Right cardiac atrium (tissue), 5 donors: Measurements from ENCODE around the gene ZSWIM4. TPM values are rescaled to one million over a fixed set of nuclear protein-coding genes. Genes with fewer than 3 reads are reported as not detected.

Source experiments
- ATAC-seq, 2 donors: fragments of 200-7000 bp; cut with Tn5 transposase; one replicate each; pipeline versions ENCODE4 v1.8.0 to v1.9.1; 2020; ENCODE audit warnings: moderate library complexity in 2 of 2, mild to moderate bottlenecking in 1 of 2
- DNase-seq, 3 donors: peaks; one replicate each; pipeline ENCODE4 v3.0.0-alpha.2; 2020
- H3K27ac ChIP-seq: one replicate; pipeline ENCODE4 v1.5.1; 2013; ENCODE audit warnings: mild to moderate bottlenecking, low read length, control low read depth, moderate library complexity
- H3K27me3 ChIP-seq: one replicate; pipeline ENCODE4 v1.6.1; 2013; ENCODE audit not compliant: control insufficient read depth, insufficient read depth
- H3K4me1 ChIP-seq: one replicate; pipeline ENCODE4 v1.6.1; 2013; ENCODE audit warnings: low read length; ENCODE audit not compliant: control insufficient read depth, insufficient read depth
- H3K4me3 ChIP-seq: one replicate; pipeline ENCODE4 v1.5.1; 2013; ENCODE audit warnings: low read length, control low read depth
- H3K9me3 ChIP-seq: one replicate; pipeline ENCODE4 v1.6.1; 2013; ENCODE audit warnings: low read length; ENCODE audit not compliant: control insufficient read depth
- WGBS: extraction: QIAGEN DNeasy Blood & Tissue Kit; methylation state at CpG from one replicate; pipeline ENCODE4 v1.1.7; 2013; 5-methylcytosine and 5-hydroxymethylcytosine counted together
- intact Hi-C, 4 donors: fragments of 100-400 bp; cut with DNase I; formaldehyde crosslinking; loops; one replicate each; pipeline versions ENCODE4 v1.11.0 to v1.14.0; 2022 to 2023
- polyA plus RNA-seq: library from polyadenylated mRNA; stranded (reverse); fragments of 200-250 nt; gene quantifications from one replicate; pipeline ENCODE4 v1.2.3, GENCODE V29; 2013
- total RNA-seq, 4 donors: library from RNA; stranded (reverse); fragmentation: NEBNext Ultra II Directional; extraction: Animal tissue kit (Norgen Biotek cat#: 25700); gene quantifications; one replicate each; pipeline ENCODE4 v1.2.1, GENCODE V29; 2021
- donor health status: healthy with polysubstance abuse.
- donor health status: DM: no; HTN: yes; CAD: no.
- donor health status: DM: no; HTN: no; CAD: no.
- donor health status: DM: no; HTN: yes; CAD: no; lungs with severe emphysema.
- donor health status: DM: yes; HTN: yes; CAD: no.

Gene ZSWIM4
- total and polyA plus RNA-seq, 5 donors: 2.3 to 6.4 (median 3.5) TPM

- no peak overlapping the region for H3K27ac ChIP-seq
- no peaks in the 10 kb centered on the region for H3K27me3 ChIP-seq
- no peak for ATAC-seq
- no peak overlapping the region for H3K4me3 ChIP-seq
- intact Hi-C loops: no loop called here
- H3K4me1 ChIP-seq: no peaks in the 10 kb centered on the region
- no peak for DNase-seq
- H3K9me3 ChIP-seq: no peaks in the 10 kb centered on the region
- WGBS: 93% methylated on average over 3 of the region's 3 CpGs
Observed at GRCh38 chr19:13763265-13763664, 32.0 kb upstream of the ZSWIM4 start.

GRCh38 chr19:13764101-13764807, 31.0 kb upstream of the ZSWIM4 start, which contains the start of gene MRI1:
Gene MRI1, plus strand, starts transcription at chr19:13764522. Its CDS starts 67 bp downstream, at chr19:13764589.
- WGBS: 15% methylated on average over 62 of the region's 67 CpGs
- intact Hi-C loops: no loop called here
- Histone ChIP-seq H3K9me3 (no peaks in the 10 kb centered on the region), H3K27ac (peak within 1 kb of the TSS; percentile 25), H3K4me1 (no peaks in the 10 kb centered on the region), H3K27me3 (no peaks in the 10 kb centered on the region), H3K4me3 (peak within 1 kb of the TSS; percentile 69)
- ATAC-seq (peak; percentile 91 to 92), DNase-seq (peak; percentile 87 to 94 (median 94))

GRCh38 chr19:13764821-13765394, 30.3 kb upstream of the ZSWIM4 start:
- DNase-seq: peak in 2 of 3 donors; percentile 77
- WGBS: 3% methylated on average over 48 of the region's 48 CpGs
- ATAC-seq: peak; percentile 5 to 11
- Histone ChIP-seq H3K27ac (peak overlapping the region; percentile 25), H3K4me1 (no peaks in the 10 kb centered on the region), H3K4me3 (peak overlapping the region; percentile 69), H3K27me3 (no peaks in the 10 kb centered on the region), H3K9me3 (no peaks in the 10 kb centered on the region)
- intact Hi-C loops: no loop called here

- intact Hi-C loops: no loop called here
- Histone ChIP-seq H3K27ac (no peak overlapping the region), H3K9me3 (no peaks in the 10 kb centered on the region), H3K27me3 (no peaks in the 10 kb centered on the region), H3K4me3 (peak overlapping the region; percentile 69), H3K4me1 (no peaks in the 10 kb centered on the region)
- DNase-seq (no peak), ATAC-seq (no peak)
- WGBS: 63% methylated on average over 19 of the region's 19 CpGs
Observed at GRCh38 chr19:13765395-13766094, 29.7 kb upstream of the ZSWIM4 start.

GRCh38 chr19:13766095-13766481, 29.2 kb upstream of the ZSWIM4 start:
- no peak for ATAC-seq
- H3K27ac ChIP-seq: no peak overlapping the region

GRCh38 chr19:13768510-13768909, 26.7 kb upstream of the ZSWIM4 start:
- H3K9me3 ChIP-seq: no peaks in the 10 kb centered on the region
- H3K27me3 ChIP-seq: no peaks in the 10 kb centered on the region
- intact Hi-C loops: no loop called here
- H3K4me1 ChIP-seq: no peaks in the 10 kb centered on the region
- DNase-seq: no peak
- no peak overlapping the region for H3K4me3 ChIP-seq
- no peak overlapping the region for H3K27ac ChIP-seq
- 92% methylated on average over 19 of the region's 19 CpGs for WGBS
- no peak for ATAC-seq

More at GRCh38 chr19:13766095-13766481, 29.2 kb upstream of the ZSWIM4 start:
- H3K4me3 ChIP-seq: no peak overlapping the region
- WGBS: over 99% methylated on average over 3 of the region's 3 CpGs
- H3K9me3 ChIP-seq: no peaks in the 10 kb centered on the region
- H3K4me1 ChIP-seq: no peaks in the 10 kb centered on the region
- no peaks in the 10 kb centered on the region for H3K27me3 ChIP-seq
- no peak for DNase-seq
- intact Hi-C loops: no loop called here

GRCh38 chr19:13770013-13770635, 25.1 kb upstream of the ZSWIM4 start:
- H3K27me3 ChIP-seq: no peaks in the 10 kb centered on the region
- WGBS: 89% methylated on average over 16 of the region's 16 CpGs
- DNase-seq: no peak
- intact Hi-C loops: no loop called here
- no peaks in the 10 kb centered on the region for H3K4me1 ChIP-seq
- no peaks in the 10 kb centered on the region for H3K9me3 ChIP-seq
- ATAC-seq: no peak
- no peak overlapping the region for H3K4me3 ChIP-seq
- no peak overlapping the region for H3K27ac ChIP-seq

- ATAC-seq (peak; percentile 97 to 98), DNase-seq (peak; percentile 90 to 96 (median 93))
- Histone ChIP-seq H3K4me3 (peak within 1 kb of the TSS; percentile 92), H3K9me3 (no peaks in the 10 kb centered on the region), H3K27ac (peak within 1 kb of the TSS; percentile 88), H3K27me3 (no peaks in the 10 kb centered on the region), H3K4me1 (peaks cover 2% of the 10 kb centered on the region)
- intact Hi-C loops: no loop called here
- under 1% methylated on average over 61 of the region's 61 CpGs for WGBS
Observed at GRCh38 chr19:13774217-13775191, 20.7 kb upstream of the ZSWIM4 start, which contains the start of gene C19orf53. Gene C19orf53, plus strand, starts transcription at chr19:13774456. Its CDS starts 22 bp downstream, at chr19:13774478.

- H3K4me1 ChIP-seq: peaks cover 2% of the 10 kb centered on the region
- no peak for ATAC-seq
Observed at GRCh38 chr19:13778398-13778797, 16.8 kb upstream of the ZSWIM4 start.

DNA sequence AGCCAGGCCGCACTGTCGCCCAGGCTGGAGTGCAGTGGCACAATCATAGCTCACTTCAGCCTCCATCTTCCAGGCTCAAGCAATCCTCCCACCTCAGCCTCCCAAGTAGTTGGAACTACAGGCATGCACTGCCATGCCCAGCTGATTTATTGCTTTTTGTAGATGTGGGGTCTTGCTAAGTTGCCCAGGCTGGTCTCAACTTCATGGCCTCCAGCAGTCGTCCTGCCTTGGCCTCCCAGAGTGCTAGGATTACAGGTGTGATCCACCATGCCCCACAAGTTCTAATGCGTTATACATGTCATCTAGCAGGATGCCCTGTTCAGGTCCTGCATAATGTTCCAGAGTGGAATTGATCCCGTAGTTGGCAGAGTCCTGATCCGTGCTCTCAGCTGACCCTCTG, 16.4 kb upstream of the ZSWIM4 start:
- ATAC-seq: no peak
- H3K4me3 ChIP-seq: no peak overlapping the region
- no peaks in the 10 kb centered on the region for H3K27me3 ChIP-seq
- peaks cover 2% of the 10 kb centered on the region for H3K4me1 ChIP-seq
- H3K27ac ChIP-seq: no peak overlapping the region
- H3K9me3 ChIP-seq: no peaks in the 10 kb centered on the region
- intact Hi-C loops: no loop called here
- WGBS: 93% methylated on average over 6 of the region's 6 CpGs
- DNase-seq: no peak

More at GRCh38 chr19:13778398-13778797, 16.8 kb upstream of the ZSWIM4 start:
- DNase-seq: no peak
- intact Hi-C loops: no loop called here
- 82% methylated on average over 9 of the region's 9 CpGs for WGBS
- H3K9me3 ChIP-seq: no peaks in the 10 kb centered on the region
- no peaks in the 10 kb centered on the region for H3K27me3 ChIP-seq
- H3K4me3 ChIP-seq: no peak overlapping the region
- no peak overlapping the region for H3K27ac ChIP-seq
